Keratinocyte (primary cell): ENCODE results near the gene GNG2. TPM values are rescaled to one million over a fixed set of nuclear protein-coding genes. Genes with fewer than 3 reads are reported as not detected.

Experiments
- DNase-seq: peaks from one replicate; pipeline ENCODE4 v3.0.0-alpha.2; 2011; ENCODE audit warnings: low read depth, missing footprints, low spot score
- FAIRE-seq: peaks from 2 replicates; lab custom pipeline; 2011; peaks lifted over from hg19 to GRCh38; lab: Jason Lieb, UNC
- H2AFZ ChIP-seq: 2 replicates; pipeline ENCODE4 v1.6.0; 2012; ENCODE audit warnings: low read length, control low read depth, inconsistent platforms; ENCODE audit not compliant: control insufficient read depth
- H3K27ac ChIP-seq: 2 replicates; pipeline ENCODE4 v1.5.1; 2011; ENCODE audit warnings: low read length; ENCODE audit not compliant: control insufficient read depth, insufficient read depth
- H3K27me3 ChIP-seq: 3 replicates; pipeline ENCODE4 v1.6.0; 2011; ENCODE audit warnings: low read length; ENCODE audit not compliant: control insufficient read depth, insufficient read depth; ENCODE audit errors: extremely low read depth
- H3K36me3 ChIP-seq, 2 experiments: 2 replicates in 1 of 2; 3 replicates in 1 of 2; pipeline ENCODE4 v1.5.1; 2011; ENCODE audit warnings: low read length in 2 of 2, mild to moderate bottlenecking in 1 of 2; ENCODE audit not compliant: control insufficient read depth in 2 of 2, insufficient read depth in 2 of 2; ENCODE audit errors: extremely low read depth in 1 of 2
- H3K4me1 ChIP-seq: 3 replicates; pipeline ENCODE4 v1.5.1; 2011; ENCODE audit warnings: low read length; ENCODE audit not compliant: control insufficient read depth, insufficient read depth; ENCODE audit errors: extremely low read depth
- H3K4me2 ChIP-seq: 3 replicates; pipeline ENCODE4 v1.6.0; 2011; ENCODE audit warnings: low read depth, low read length; ENCODE audit not compliant: control insufficient read depth, insufficient read depth; ENCODE audit errors: extremely low read depth
- H3K4me3 ChIP-seq, 3 experiments: fragments of 200-600 bp in 1 of 3; sonication (generic) in 1 of 3; 2 replicates in 2 of 3; 3 replicates in 1 of 3; pipeline ENCODE4 v1.5.1; 2011 to 2016; ENCODE audit warnings: low read length in 3 of 3, mild to moderate bottlenecking in 3 of 3, control low read depth in 2 of 3, inconsistent platforms in 1 of 3, low read depth in 1 of 3, mixed read lengths in 1 of 3, mixed run types in 1 of 3, moderate library complexity in 1 of 3; ENCODE audit not compliant: control insufficient read depth in 2 of 3, insufficient read depth in 2 of 3; ENCODE audit errors: extremely low read depth in 1 of 3
- H3K79me2 ChIP-seq: 2 replicates; pipeline ENCODE4 v1.6.0; 2012; ENCODE audit warnings: low read length; ENCODE audit not compliant: control insufficient read depth, insufficient read depth
- H3K9ac ChIP-seq: 3 replicates; pipeline ENCODE4 v1.6.0; 2011; ENCODE audit warnings: low read length; ENCODE audit not compliant: control insufficient read depth, insufficient read depth; ENCODE audit errors: extremely low read depth
- H3K9me1 ChIP-seq: 3 replicates; pipeline ENCODE4 v1.6.0; 2011; ENCODE audit warnings: low read length; ENCODE audit not compliant: control insufficient read depth, insufficient read depth; ENCODE audit errors: extremely low read depth
- H3K9me3 ChIP-seq: 2 replicates; pipeline ENCODE4 v1.5.1; 2012; ENCODE audit warnings: low read depth, low read length; ENCODE audit not compliant: control insufficient read depth
- H4K20me1 ChIP-seq: 3 replicates; pipeline ENCODE4 v1.6.0; 2011; ENCODE audit warnings: low read length; ENCODE audit not compliant: control insufficient read depth, insufficient read depth; ENCODE audit errors: extremely low read depth
- CTCF ChIP-seq, 3 experiments: IDR thresholded peaks in 1 of 3; conservative IDR thresholded peaks in 1 of 3; optimal IDR thresholded peaks in 1 of 3; 2 replicates in 2 of 3; 3 replicates in 1 of 3; pipeline versions ENCODE3 to v1.5.1; 2011; ENCODE audit warnings: low read length in 3 of 3, mild to moderate bottlenecking in 3 of 3, moderate library complexity in 2 of 3, control low read depth in 1 of 3, inconsistent platforms in 1 of 3; ENCODE audit not compliant: insufficient read depth in 2 of 3; ENCODE audit errors: extremely low read depth in 1 of 3
- EZH2 ChIP-seq: IDR thresholded peaks from one replicate; pipeline ENCODE4 v1.6.1; 2012; ENCODE audit warnings: inconsistent platforms, mild to moderate bottlenecking, low read length, moderate library complexity
- dilution Hi-C: fragments of 300-500 bp; cut with MboI; formaldehyde crosslinking; loops from one replicate; pipeline ENCODE4 v1.7.0; 2020; ENCODE audit warnings: low sequenced_read_pairs; ENCODE audit not compliant: extremely low pct_ligation_motif_present
- polyA plus RNA-seq, 5 experiments: library from polyadenylated mRNA; depleted of rRNA in 3 of 5; stranded (reverse) in 3 of 5; stranded (forward) in 1 of 5; unstranded in 1 of 5; fragments of >200 nt; gene quantifications; 1 replicate in 1 of 5; 2 replicates in 3 of 5; 3 replicates in 1 of 5; pipeline versions ENCODE4 v1.2.1 to v1.2.3, GENCODE V29; 2011 to 2012; ENCODE audit warnings: missing spikeins in 2 of 5, low read depth in 1 of 5, low replicate concordance in 1 of 5

GNG2 gene
- polyA plus RNA-seq, 1 donor (not counting 4 experiments of a cell fraction or from before 2014, with no cell fraction given), result 0.28 TPM

GRCh38 chr14:51954031-51954430 lies 93.6 kb downstream of the GNG2 start:
- Histone ChIP-seq H3K9me3 (no peaks in the 10 kb centered on the region), H3K27me3 (peaks cover 4% of the 10 kb centered on the region), H3K36me3 (no peaks in the 10 kb centered on the region), H3K9ac (no peak overlapping the region), H3K27ac (no peak overlapping the region), H4K20me1 (no peaks in the 10 kb centered on the region), H3K4me3 (no peak overlapping the region), H3K4me2 (no peak overlapping the region), H3K9me1 (no peaks in the 10 kb centered on the region), H2AFZ (no peak overlapping the region), H3K4me1 (no peaks in the 10 kb centered on the region), H3K79me2 (no peaks in the 10 kb centered on the region)
- FAIRE-seq, result no peak
- no peak for DNase-seq
- dilution Hi-C loops, result no loop called here
- no peak for TF ChIP-seq EZH2
- no peak for TF ChIP-seq CTCF (optimal IDR thresholded peaks at IDR 0.05 in 1 of 3, IDR thresholded peaks at IDR 0.05 in 1 of 3, conservative IDR thresholded peaks at IDR 0.05 in 1 of 3; ENCODE audit: extremely low read depth in 1 of 3, insufficient read depth in 2 of 3, low read length in 3 of 3)

DNA sequence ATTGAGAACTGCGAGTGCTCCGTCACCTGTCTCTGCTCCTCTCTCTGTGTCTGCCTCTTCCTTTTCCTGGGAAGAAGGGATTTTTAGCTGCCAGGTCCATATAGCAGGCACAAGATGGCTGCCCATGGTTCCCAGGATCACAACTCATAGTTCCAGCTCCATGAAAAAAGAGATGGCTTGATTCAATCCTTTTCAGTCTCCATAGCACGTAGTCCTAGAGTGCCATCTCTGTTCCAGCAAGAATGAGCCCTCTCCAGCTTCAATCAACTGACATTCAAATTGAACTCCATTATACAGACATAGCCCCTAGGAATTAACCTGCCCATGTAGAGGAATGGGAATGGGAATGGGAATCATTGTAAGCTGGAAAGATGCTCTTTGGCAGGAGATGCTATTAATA lies 94.2 kb downstream of the GNG2 start:
- Histone ChIP-seq H3K9me1 (no peaks in the 10 kb centered on the region), H3K79me2 (no peaks in the 10 kb centered on the region)
- no peak for FAIRE-seq

More for the DNA sequence above, 94.2 kb downstream of the GNG2 start:
- no peaks in the 10 kb centered on the region for H3K9me3 ChIP-seq
- no peak for TF ChIP-seq EZH2
- peak in 1 of 3 experiments; percentile 17 for TF ChIP-seq CTCF (optimal IDR thresholded peaks at IDR 0.05 in 1 of 3, IDR thresholded peaks at IDR 0.05 in 1 of 3, conservative IDR thresholded peaks at IDR 0.05 in 1 of 3; ENCODE audit: extremely low read depth in 1 of 3, insufficient read depth in 2 of 3, low read length in 3 of 3)
- DNase-seq, result no peak
- no peak overlapping the region for H3K9ac ChIP-seq
- dilution Hi-C loops, result no loop called here
- H3K4me2 ChIP-seq, result no peak overlapping the region
- H3K4me1 ChIP-seq, result no peaks in the 10 kb centered on the region
- no peak overlapping the region for H3K27ac ChIP-seq
- H3K36me3 ChIP-seq, result no peaks in the 10 kb centered on the region
- H3K27me3 ChIP-seq, result peaks cover 4% of the 10 kb centered on the region
- no peaks in the 10 kb centered on the region for H4K20me1 ChIP-seq
- H3K4me3 ChIP-seq, result no peak overlapping the region
- H2AFZ ChIP-seq, result no peak overlapping the region
